H7 (cell line): ENCODE data around the gene APRT. TPM values are rescaled to one million over a fixed set of nuclear protein-coding genes. Genes with fewer than 3 reads are reported as not detected.
"Not testable (repeated sequence)": the region's sequence is repeated elsewhere in the genome, so short reads cannot be mapped to it uniquely, and the experiment has no call there.

Experiments
- DNase-seq: peaks from one replicate; pipeline ENCODE4 v3.0.0; 2012
- H3K27me3 ChIP-seq: 2 replicates; pipeline ENCODE4 v1.6.0; 2011; ENCODE audit warnings: mild to moderate bottlenecking, low read length; ENCODE audit not compliant: control insufficient read depth, insufficient read depth
- H3K36me3 ChIP-seq: replicated peaks from 2 replicates; pipeline ENCODE4 v1.5.1; 2011; ENCODE audit warnings: low read length; ENCODE audit not compliant: control insufficient read depth, insufficient read depth
- H3K4me3 ChIP-seq: 2 replicates; pipeline ENCODE4 v1.5.1; 2011; ENCODE audit warnings: low read depth, mild to moderate bottlenecking, control low read depth, low read length, moderate library complexity; ENCODE audit not compliant: insufficient read depth
- total RNA-seq: library from RNA; depleted of rRNA; stranded (reverse); fragments of >200 nt; shearing (Covaris generic); gene quantifications from 2 replicates; pipeline ENCODE4 v1.2.3, GENCODE V29; 2014

The APRT gene
- total RNA-seq, 1 experiment from 2014 or later = 633 TPM

GRCh38 chr16:88835818-88836217 is 24.1 kb upstream of the APRT start:
- Histone ChIP-seq H3K27me3 (no peaks in the 10 kb centered on the region), H3K4me3 (no peak overlapping the region)

GRCh38 chr16:88835383-88835782 is 23.7 kb upstream of the APRT start:
- no peak for DNase-seq
- no peaks in the 10 kb centered on the region for H3K27me3 ChIP-seq
- no peaks in the 10 kb centered on the region; the same call in 1 of the 2 replicates for H3K36me3 ChIP-seq
- H3K4me3 ChIP-seq = no peak overlapping the region

More at GRCh38 chr16:88835818-88836217, 24.1 kb upstream of the APRT start:
- no peaks in the 10 kb centered on the region; the same call in 1 of the 2 replicates for H3K36me3 ChIP-seq
- DNase-seq = no peak

- DNase-seq = no peak
- Histone ChIP-seq H3K4me3 (no peak overlapping the region), H3K27me3 (no peaks in the 10 kb centered on the region), H3K36me3 (no peaks in the 10 kb centered on the region)
These were observed 22.9 kb upstream of the APRT start for GRCh38 chr16:88834670-88835069.

- no peaks in the 10 kb centered on the region for H3K27me3 ChIP-seq
- no peak for DNase-seq
- no peaks in the 10 kb centered on the region for H3K36me3 ChIP-seq
- H3K4me3 ChIP-seq = no peak overlapping the region
These were observed 21.4 kb upstream of the APRT start for GRCh38 chr16:88833086-88833485.

- Histone ChIP-seq H3K4me3 (no peak overlapping the region), H3K27me3 (no peaks in the 10 kb centered on the region), H3K36me3 (no peaks in the 10 kb centered on the region)
- DNase-seq = peak; percentile 82
These were observed 20.1 kb upstream of the APRT start for GRCh38 chr16:88831838-88832237.

- H3K4me3 ChIP-seq = no peak overlapping the region
- H3K36me3 ChIP-seq = no peaks in the 10 kb centered on the region
- DNase-seq = no peak
- H3K27me3 ChIP-seq = no peaks in the 10 kb centered on the region
These were observed 19.1 kb upstream of the APRT start for GRCh38 chr16:88830783-88831182.

- Histone ChIP-seq H3K4me3 (no peak overlapping the region), H3K27me3 (no peaks in the 10 kb centered on the region), H3K36me3 (no peaks in the 10 kb centered on the region)
- DNase-seq = no peak
These were observed 18.5 kb upstream of the APRT start for GRCh38 chr16:88830258-88830657.

- no peak for DNase-seq
These were observed 17.0 kb upstream of the APRT start for GRCh38 chr16:88828711-88829110.

GRCh38 chr16:88827727-88828126 is 16.0 kb upstream of the APRT start:
- no peak for DNase-seq
- no peaks in the 10 kb centered on the region for H3K36me3 ChIP-seq
- no peaks in the 10 kb centered on the region for H3K27me3 ChIP-seq
- H3K4me3 ChIP-seq = no peak overlapping the region

More at GRCh38 chr16:88828711-88829110, 17.0 kb upstream of the APRT start:
- H3K27me3 ChIP-seq = no peaks in the 10 kb centered on the region
- no peak overlapping the region for H3K4me3 ChIP-seq
- H3K36me3 ChIP-seq = no peaks in the 10 kb centered on the region

GRCh38 chr16:88826070-88826840 is 14.5 kb upstream of the APRT start:
- no peak for DNase-seq
- H3K4me3 ChIP-seq = no peak overlapping the region
- H3K27me3 ChIP-seq = no peaks in the 10 kb centered on the region
- no peaks in the 10 kb centered on the region for H3K36me3 ChIP-seq

GRCh38 chr16:88825146-88825545 is 13.4 kb upstream of the APRT start:
- Histone ChIP-seq H3K36me3 (no peaks in the 10 kb centered on the region), H3K4me3 (no peak overlapping the region), H3K27me3 (no peaks in the 10 kb centered on the region)
- DNase-seq = no peak

- H3K27me3 ChIP-seq = no peaks in the 10 kb centered on the region
- no peak for DNase-seq
- no peak overlapping the region for H3K4me3 ChIP-seq
- H3K36me3 ChIP-seq = no peaks in the 10 kb centered on the region
These were observed 12.7 kb upstream of the APRT start for GRCh38 chr16:88824256-88825077.

GRCh38 chr16:88823646-88824045 is 11.9 kb upstream of the APRT start:
- H3K4me3 ChIP-seq, DNase-seq, H3K36me3 ChIP-seq, H3K27me3 ChIP-seq: not testable (repeated sequence)

GRCh38 chr16:88822281-88823040 is 10.7 kb upstream of the APRT start:
- H3K4me3 ChIP-seq = no peak overlapping the region
- no peak for DNase-seq
- H3K27me3 ChIP-seq = no peaks in the 10 kb centered on the region
- H3K36me3 ChIP-seq = no peaks in the 10 kb centered on the region
